Neural cell (in vitro differentiated cells): ENCODE measurements around the gene CFAP299. TPM values are rescaled to one million over a fixed set of nuclear protein-coding genes. Genes with fewer than 3 reads are reported as not detected.

Source experiments
- H2AFZ ChIP-seq: fragments of 200-600, 300-800 bp; sonication (generic), shearing (Covaris generic); 2 replicates; pipeline ENCODE4 v1.6.0; 2014; ENCODE audit warnings: low read depth, mild to moderate bottlenecking, antibody characterized with exemption, low read length, moderate library complexity
- H3F3A ChIP-seq: fragments of 200-600 bp; shearing (Covaris generic); 2 replicates; pipeline ENCODE4 v1.6.1; 2016; ENCODE audit warnings: mild to moderate bottlenecking, moderate library complexity, mixed read lengths, antibody characterized with exemption, low read length; ENCODE audit not compliant: insufficient read depth, poor library complexity, severe bottlenecking
- H3K27ac ChIP-seq: fragments of 200-600, 300-800 bp; sonication (generic), shearing (Covaris generic); 2 replicates; pipeline ENCODE4 v1.5.1; 2014; ENCODE audit warnings: mild to moderate bottlenecking, low read length, moderate library complexity
- H3K27me3 ChIP-seq: fragments of 300-800, 200-600 bp; sonication (generic), shearing (Covaris generic); 2 replicates; pipeline ENCODE4 v1.6.0; 2014; ENCODE audit warnings: mild to moderate bottlenecking, low read depth, low read length, moderate library complexity; ENCODE audit not compliant: insufficient read depth
- H3K36me3 ChIP-seq: fragments of 300-800, 200-600 bp; sonication (generic), shearing (Covaris generic); 2 replicates; pipeline ENCODE4 v1.5.1; 2014; ENCODE audit warnings: mild to moderate bottlenecking, antibody characterized with exemption, low read length, moderate library complexity; ENCODE audit not compliant: insufficient read depth
- H3K4me2 ChIP-seq: fragments of 300-800, 200-600 bp; sonication (generic), shearing (Covaris generic); 2 replicates; pipeline ENCODE4 v1.6.0; 2014; ENCODE audit warnings: mild to moderate bottlenecking, low read length
- H3K4me3 ChIP-seq: fragments of 300-800, 200-600 bp; sonication (generic), shearing (Covaris generic); 2 replicates; pipeline ENCODE4 v1.5.1; 2014; ENCODE audit warnings: mild to moderate bottlenecking, low read length, moderate library complexity
- H3K79me2 ChIP-seq: fragments of 200-600 bp; shearing (Covaris generic); replicated peaks from 2 replicates; pipeline ENCODE4 v1.6.0; 2014; ENCODE audit warnings: mild to moderate bottlenecking, low read length, moderate library complexity; ENCODE audit not compliant: insufficient read depth
- H3K9ac ChIP-seq: fragments of 300-800, 200-600 bp; sonication (generic), shearing (Covaris generic); 2 replicates; pipeline ENCODE4 v1.6.1; 2016; ENCODE audit warnings: mild to moderate bottlenecking, low read length, mixed read lengths
- H3K9me2 ChIP-seq: fragments of 200-600 bp; shearing (Covaris generic); 2 replicates; pipeline ENCODE4 v1.6.1; 2016; ENCODE audit warnings: mild to moderate bottlenecking, low read length, mixed read lengths; ENCODE audit not compliant: insufficient read depth
- H3K9me3 ChIP-seq: fragments of 200-600, 300-800 bp; sonication (generic), shearing (Covaris generic); 2 replicates; pipeline ENCODE4 v1.6.1; 2016; ENCODE audit warnings: mild to moderate bottlenecking, mixed run types, low read length, moderate library complexity, mixed read lengths
- H4K20me1 ChIP-seq: fragments of 200-600 bp; shearing (Covaris generic); 2 replicates; pipeline ENCODE4 v1.6.1; 2016; ENCODE audit warnings: mild to moderate bottlenecking, mixed run types; ENCODE audit not compliant: insufficient read depth
- CTCF ChIP-seq: fragments of 450-650 bp; IDR thresholded peaks from 2 replicates; pipeline ENCODE4 v1.5.1; 2014; ENCODE audit warnings: antibody characterized with exemption, mild to moderate bottlenecking, moderate library complexity; ENCODE audit not compliant: poor library complexity, severe bottlenecking
- EP300 ChIP-seq: fragments of 450-650 bp; conservative IDR thresholded peaks from 2 replicates; pipeline ENCODE4 v1.6.1; 2014; ENCODE audit warnings: antibody characterized with exemption, mild to moderate bottlenecking, moderate library complexity; ENCODE audit not compliant: poor library complexity, severe bottlenecking
- EZH2 ChIP-seq: fragments of 200-600, 300-800 bp; shearing (Covaris generic), sonication (generic); IDR thresholded peaks from 2 replicates; pipeline ENCODE4 v1.6.1; 2014; ENCODE audit warnings: antibody characterized with exemption, low read length, borderline replicate concordance, mild to moderate bottlenecking; ENCODE audit not compliant: insufficient read depth, poor library complexity, severe bottlenecking
- MXI1 ChIP-seq: fragments of 450-650 bp; conservative IDR thresholded peaks from 2 replicates; pipeline ENCODE4 v1.6.1; 2014; ENCODE audit warnings: antibody characterized with exemption, mild to moderate bottlenecking; ENCODE audit not compliant: poor library complexity, severe bottlenecking
- POLR2AphosphoS5 ChIP-seq: IDR thresholded peaks from 2 replicates; pipeline ENCODE4 v1.6.1; 2012
- RAD21 ChIP-seq: fragments of 450-650 bp; conservative IDR thresholded peaks from 2 replicates; pipeline ENCODE4 v1.6.1; 2014; ENCODE audit warnings: antibody characterized with exemption, mild to moderate bottlenecking, moderate library complexity
- REST ChIP-seq: IDR thresholded peaks from 2 replicates; pipeline ENCODE4 v1.6.1; 2012; ENCODE audit warnings: borderline replicate concordance
- SMC3 ChIP-seq: fragments of 450-650 bp; conservative IDR thresholded peaks from 2 replicates; pipeline ENCODE4 v1.6.1; 2014; ENCODE audit warnings: antibody characterized with exemption, mild to moderate bottlenecking, moderate library complexity; ENCODE audit not compliant: poor library complexity
- TAF1 ChIP-seq: IDR thresholded peaks from 2 replicates; pipeline ENCODE4 v1.6.1; 2012; ENCODE audit warnings: low read depth
- polyA plus RNA-seq: library from polyadenylated mRNA; depleted of rRNA; stranded (reverse); fragments of >200 nt; gene quantifications from 2 replicates; pipeline ENCODE4 v1.2.3, GENCODE V29; 2014

The CFAP299 gene
- polyA plus RNA-seq, 1 donor from 2014 or later, result not detected

DNA sequence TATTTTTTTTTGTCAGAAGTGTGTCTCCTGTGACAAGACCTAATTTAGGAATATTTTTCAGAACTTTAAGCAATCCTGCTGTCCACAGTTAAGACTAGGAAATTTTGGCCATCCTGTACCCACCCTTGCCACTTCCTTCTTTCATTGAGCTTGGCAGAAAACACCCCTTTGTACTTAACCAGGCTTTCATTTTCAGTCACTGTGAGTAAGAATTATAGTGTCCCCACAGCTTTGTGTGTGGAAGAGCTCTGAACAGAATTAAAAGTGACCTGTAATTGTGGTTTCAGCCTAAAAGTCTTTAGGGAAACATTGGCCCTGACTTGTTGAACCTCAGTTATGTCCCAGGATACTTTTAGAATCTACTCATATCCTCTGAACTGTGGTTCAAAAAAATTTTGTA lies 541.3 kb downstream of the CFAP299 start:
- H3K27me3 ChIP-seq, result no peaks in the 10 kb centered on the region
- no peaks in the 10 kb centered on the region for H3K9me3 ChIP-seq
- no peaks in the 10 kb centered on the region for H4K20me1 ChIP-seq
- no peaks in the 10 kb centered on the region for H3F3A ChIP-seq
- no peaks in the 10 kb centered on the region for H3K79me2 ChIP-seq
- no peak for TF ChIP-seq MXI1
- TF ChIP-seq POLR2AphosphoS5, result no peak
- no peak for TF ChIP-seq RAD21
- no peak for TF ChIP-seq CTCF
- TF ChIP-seq TAF1, result no peak
- no peak for TF ChIP-seq SMC3
- TF ChIP-seq EZH2, result no peak
- no peak for TF ChIP-seq REST
- no peak for TF ChIP-seq EP300
- H3K36me3 ChIP-seq, result no peaks in the 10 kb centered on the region
- no peak overlapping the region for H3K27ac ChIP-seq
- no peaks in the 10 kb centered on the region for H3K9me2 ChIP-seq
- H3K4me2 ChIP-seq, result no peak overlapping the region
- no peak overlapping the region for H3K9ac ChIP-seq
- H3K4me3 ChIP-seq, result no peak overlapping the region
- H2AFZ ChIP-seq, result no peak overlapping the region

DNA sequence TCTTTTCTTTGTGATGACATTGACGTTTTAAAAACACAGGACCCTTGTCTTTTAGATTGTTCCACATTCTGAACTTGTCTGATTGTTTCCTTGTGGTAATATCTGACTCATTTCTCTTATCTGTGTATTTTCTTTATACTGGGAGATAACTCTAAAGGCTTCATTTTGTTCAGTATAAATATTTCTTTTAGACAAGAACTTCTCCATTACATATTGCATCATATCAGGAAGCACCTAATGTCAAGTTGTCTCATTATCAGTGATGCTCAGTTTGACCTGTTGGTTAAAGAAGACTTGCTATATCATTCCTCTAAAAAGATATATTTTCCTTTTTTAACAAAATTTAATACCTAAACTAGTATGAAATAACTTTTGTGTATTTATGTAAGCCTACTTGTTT lies 542.7 kb downstream of the CFAP299 start:
- Histone ChIP-seq H3K9me2 (no peaks in the 10 kb centered on the region), H3K9me3 (no peaks in the 10 kb centered on the region), H3K4me3 (no peak overlapping the region), H4K20me1 (no peaks in the 10 kb centered on the region), H3K4me2 (no peak overlapping the region), H2AFZ (no peak overlapping the region), H3K27me3 (no peaks in the 10 kb centered on the region), H3K36me3 (no peaks in the 10 kb centered on the region), H3K79me2 (no peaks in the 10 kb centered on the region), H3K9ac (no peak overlapping the region), H3K27ac (no peak overlapping the region), H3F3A (no peaks in the 10 kb centered on the region)
- TF ChIP-seq POLR2AphosphoS5, result no peak
- TF ChIP-seq TAF1, result no peak
- TF ChIP-seq REST, result no peak
- no peak for TF ChIP-seq MXI1
- TF ChIP-seq EP300, result no peak
- TF ChIP-seq EZH2, result no peak
- no peak for TF ChIP-seq SMC3
- TF ChIP-seq CTCF, result no peak
- no peak for TF ChIP-seq RAD21
